ENCODE data around the gene REEP6. TPM values are rescaled to one million over a fixed set of nuclear protein-coding genes. Genes with fewer than 3 reads are reported as not detected.

Gene REEP6
- total and polyA plus RNA-seq, 11 donors, result 1.9 to 6.0 (median 3.6) TPM

DNA sequence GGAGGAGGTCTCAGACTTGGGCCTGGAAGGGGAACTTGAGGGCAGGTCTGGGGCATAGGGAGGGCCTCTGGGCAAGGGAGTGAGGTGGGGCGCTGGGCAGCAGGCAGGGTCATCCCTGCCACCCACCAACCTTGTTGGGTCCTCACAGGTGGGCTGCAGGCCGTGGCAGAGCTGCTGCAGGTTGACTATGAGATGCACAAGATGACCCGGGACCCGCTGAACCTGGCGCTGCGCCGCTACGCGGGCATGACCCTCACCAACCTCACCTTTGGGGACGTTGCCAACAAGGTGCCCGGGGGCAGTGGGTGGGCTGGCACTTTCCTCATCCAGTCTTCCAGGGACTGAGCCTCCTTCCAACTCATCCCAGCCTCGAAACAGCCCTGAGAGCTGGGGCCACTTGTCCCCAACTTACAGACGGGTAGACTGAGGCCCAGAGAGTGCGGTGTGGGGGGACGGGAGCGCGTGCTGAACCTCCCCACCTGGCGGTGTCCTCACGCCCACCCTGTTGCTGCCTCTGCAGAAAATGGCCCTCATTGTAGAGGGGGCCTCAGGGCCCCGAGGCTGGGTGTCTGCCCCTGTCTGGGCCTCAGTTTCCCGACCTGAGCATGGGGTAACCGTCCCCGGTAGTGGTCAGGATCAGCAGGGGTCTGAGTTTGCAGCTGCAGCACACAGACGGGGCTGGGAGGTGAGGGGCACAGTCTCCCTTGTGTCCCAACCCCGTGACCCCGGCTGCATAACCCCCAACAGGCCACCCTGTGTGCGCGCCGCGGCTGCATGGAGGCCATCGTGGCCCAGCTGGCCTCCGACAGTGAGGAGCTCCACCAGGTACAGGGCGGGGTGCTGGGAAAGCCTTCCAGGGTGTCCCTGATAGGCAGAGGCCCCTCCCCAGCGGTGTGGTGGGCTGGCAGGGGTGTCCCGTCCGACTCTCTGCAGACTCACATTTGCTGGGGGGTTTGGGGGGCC lies 30.7 kb upstream of the REEP6 start:
- peaks cover 14 to 57% (median 21%) of the 10 kb centered on the region in 9 donors for H3K27me3 ChIP-seq

DNA sequence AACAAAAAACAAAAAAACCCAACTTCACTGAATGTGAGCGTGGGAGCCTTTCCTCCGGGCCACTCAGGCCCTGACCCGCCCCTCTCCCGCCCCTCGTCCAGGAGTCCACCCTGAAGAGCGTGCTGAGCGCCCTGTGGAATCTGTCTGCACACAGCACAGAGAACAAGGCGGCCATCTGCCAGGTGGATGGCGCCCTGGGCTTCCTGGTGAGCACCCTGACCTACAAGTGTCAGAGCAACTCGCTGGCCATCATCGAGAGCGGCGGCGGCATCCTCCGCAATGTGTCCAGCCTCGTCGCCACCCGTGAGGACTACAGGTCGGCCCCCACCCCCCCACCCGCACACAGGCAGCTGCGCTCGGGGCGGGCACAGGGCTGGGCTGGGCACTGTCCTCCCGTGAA lies 29.1 kb upstream of the REEP6 start:
- ATAC-seq (no peak), DNase-seq (peak in 1 of 5 donors; percentile 58)
- TF ChIP-seq, protein P1, sequence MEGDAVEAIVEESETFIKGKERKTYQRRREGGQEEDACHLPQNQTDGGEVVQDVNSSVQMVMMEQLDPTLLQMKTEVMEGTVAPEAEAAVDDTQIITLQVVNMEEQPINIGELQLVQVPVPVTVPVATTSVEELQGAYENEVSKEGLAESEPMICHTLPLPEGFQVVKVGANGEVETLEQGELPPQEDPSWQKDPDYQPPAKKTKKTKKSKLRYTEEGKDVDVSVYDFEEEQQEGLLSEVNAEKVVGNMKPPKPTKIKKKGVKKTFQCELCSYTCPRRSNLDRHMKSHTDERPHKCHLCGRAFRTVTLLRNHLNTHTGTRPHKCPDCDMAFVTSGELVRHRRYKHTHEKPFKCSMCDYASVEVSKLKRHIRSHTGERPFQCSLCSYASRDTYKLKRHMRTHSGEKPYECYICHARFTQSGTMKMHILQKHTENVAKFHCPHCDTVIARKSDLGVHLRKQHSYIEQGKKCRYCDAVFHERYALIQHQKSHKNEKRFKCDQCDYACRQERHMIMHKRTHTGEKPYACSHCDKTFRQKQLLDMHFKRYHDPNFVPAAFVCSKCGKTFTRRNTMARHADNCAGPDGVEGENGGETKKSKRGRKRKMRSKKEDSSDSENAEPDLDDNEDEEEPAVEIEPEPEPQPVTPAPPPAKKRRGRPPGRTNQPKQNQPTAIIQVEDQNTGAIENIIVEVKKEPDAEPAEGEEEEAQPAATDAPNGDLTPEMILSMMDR (IDR thresholded peaks at IDR 0.05), result no peak
- no peak for TF ChIP-seq POLR2A (IDR thresholded peaks at IDR 0.05)
- H3K9me3 ChIP-seq, result no peaks in the 10 kb centered on the region
- H3K27ac ChIP-seq, result no peak overlapping the region
- WGBS, 4 donors, result 90 to 95% (median 94%) methylated on average over 24 of the region's 24 CpGs
- intact Hi-C loops (cut with DNase I), result no loop called here
- H3K4me1 ChIP-seq, result peaks cover 0 to 24% (median 19%) of the 10 kb centered on the region in 12 donors
- H3K27me3 ChIP-seq, result peaks cover 8 to 57% (median 17%) of the 10 kb centered on the region in 9 donors
- peaks cover 0 to 13% (median 0%) of the 10 kb centered on the region in 9 donors for H3K36me3 ChIP-seq
- H3K4me3 ChIP-seq, result no peak overlapping the region

More for the DNA sequence above, 30.7 kb upstream of the REEP6 start:
- DNase-seq, result no peak
- Histone ChIP-seq H3K27ac (no peak overlapping the region), H3K9me3 (no peaks in the 10 kb centered on the region), H3K36me3 (peaks cover 0 to 13% (median 0%) of the 10 kb centered on the region in 9 donors), H3K4me1 (peaks cover 0 to 24% (median 12%) of the 10 kb centered on the region in 12 donors), H3K4me3 (no peak overlapping the region)
- no peak for TF ChIP-seq POLR2A (IDR thresholded peaks at IDR 0.05)
- TF ChIP-seq, protein P1 (IDR thresholded peaks at IDR 0.05), result no peak
- 91 to 96% (median 93%) methylated on average over 25 to 36 of the region's 36 CpGs for whole genome bisulfite sequencing, 4 donors
- intact Hi-C loops (cut with DNase I), result no loop called here
- no peak for ATAC-seq

GRCh38 chr19:1465191-1466016 lies 25.6 kb upstream of the REEP6 start:
- Histone ChIP-seq H3K4me1 (peaks cover 12 to 55% (median 43%) of the 10 kb centered on the region in 12 donors), H3K27me3 (peaks cover 29 to 61% (median 44%) of the 10 kb centered on the region in 9 donors), H3K27ac (no peak overlapping the region), H3K4me3 (peak overlapping the region in 6 of 12 donors; percentile 5 to 29 (median 13)), H3K36me3 (peaks cover 0 to 9% (median 0%) of the 10 kb centered on the region in 9 donors), H3K9me3 (no peaks in the 10 kb centered on the region)
- DNase-seq, result peak in 2 of 5 donors; percentile 39 to 67
- 26 to 62% (median 40%) methylated on average over 33 to 83 of the region's 83 CpGs for WGBS, 4 donors
- TF ChIP-seq, protein P1 (IDR thresholded peaks at IDR 0.05), result peak; percentile 28 to 61 (median 46)
- no peak for TF ChIP-seq POLR2A (IDR thresholded peaks at IDR 0.05)
- intact Hi-C loops (cut with DNase I), result no loop called here
- peak in 3 of 4 donors; percentile 45 to 72 (median 48) for ATAC-seq
